ENCODE results near the gene PAQR8. TPM values are rescaled to one million over a fixed set of nuclear protein-coding genes. Genes with fewer than 3 reads are reported as not detected.

PAQR8 gene
- total RNA-seq (34.0 and 36.9 TPM in 2 replicates), polyA plus RNA-seq (20.3 and 20.8 TPM in 2 replicates)

GRCh38 chr6:52361945-52362442, at the start of gene PAQR8:
Gene PAQR8, plus strand, starts transcription at chr6:52362151. Its CDS starts 41,063 bp downstream, at chr6:52403214.
- peaks cover 49% of the 10 kb centered on the region for H3K79me2 ChIP-seq
- no peaks in the 10 kb centered on the region for H4K20me1 ChIP-seq (ENCODE audit: insufficient read depth, poor library complexity, severe bottlenecking)
- peak; percentile 89 for DNase-seq (ENCODE audit: low spot score)
- 4% methylated on average over 12 of the region's 69 CpGs for WGBS (ENCODE audit: low lambda C conversion rate, missing lambda C conversion rate)
- no peaks in the 10 kb centered on the region for H3K36me3 ChIP-seq (replicated peaks; ENCODE audit: insufficient read depth, low read depth)
- H3K27ac ChIP-seq: peak within 1 kb of the TSS; percentile 86
- TF ChIP-seq EZH2 (IDR thresholded peaks at IDR 0.05; ENCODE audit: borderline replicate concordance) (no peak), EZH2phosphoT487 (IDR thresholded peaks at IDR 0.05; ENCODE audit: low read depth, severe bottlenecking, unreplicated experiment) (no peak)
- H3K4me2 ChIP-seq: peak within 1 kb of the TSS; percentile 90
- no peaks in the 10 kb centered on the region for H3K9me2 ChIP-seq (replicated peaks; ENCODE audit: insufficient read depth)
- peak within 1 kb of the TSS; percentile 89 for H2AFZ ChIP-seq
- H3K9me3 ChIP-seq (ENCODE audit: low read depth): no peaks in the 10 kb centered on the region
- peaks cover 21% of the 10 kb centered on the region for H3K4me1 ChIP-seq (ENCODE audit: insufficient read depth)
- H3K27me3 ChIP-seq: no peaks in the 10 kb centered on the region
- H3K4me3 ChIP-seq: peak within 1 kb of the TSS; percentile 98

- Histone ChIP-seq H3K4me3 (no peak overlapping the region), H3K79me2 (no peaks in the 10 kb centered on the region), H3K27me3 (no peaks in the 10 kb centered on the region), H4K20me1 (ENCODE audit: insufficient read depth, poor library complexity, severe bottlenecking) (no peaks in the 10 kb centered on the region), H3K27ac (no peak overlapping the region), H3K4me2 (no peak overlapping the region), H3K36me3 (replicated peaks; ENCODE audit: insufficient read depth, low read depth) (no peaks in the 10 kb centered on the region), H3K9me2 (replicated peaks; ENCODE audit: insufficient read depth) (no peaks in the 10 kb centered on the region), H2AFZ (no peak overlapping the region), H3K9me3 (ENCODE audit: low read depth) (no peaks in the 10 kb centered on the region), H3K4me1 (ENCODE audit: insufficient read depth) (peaks cover 12% of the 10 kb centered on the region)
- DNase-seq (ENCODE audit: low spot score): no peak
- WGBS (ENCODE audit: low lambda C conversion rate, missing lambda C conversion rate): 75% methylated on average over 2 of the region's 2 CpGs
- TF ChIP-seq CTCF (IDR thresholded peaks at IDR 0.05; ENCODE audit: poor library complexity) (no peak), EZH2 (IDR thresholded peaks at IDR 0.05; ENCODE audit: borderline replicate concordance) (no peak), EZH2phosphoT487 (IDR thresholded peaks at IDR 0.05; ENCODE audit: low read depth, severe bottlenecking, unreplicated experiment) (no peak)
These were observed 49.5 kb upstream of the PAQR8 start for GRCh38 chr6:52312461-52312860.

- H3K27me3 ChIP-seq: no peaks in the 10 kb centered on the region
- no peak overlapping the region for H3K4me2 ChIP-seq
- no peak for TF ChIP-seq EZH2 (IDR thresholded peaks at IDR 0.05; ENCODE audit: borderline replicate concordance)
- TF ChIP-seq EZH2phosphoT487 (IDR thresholded peaks at IDR 0.05; ENCODE audit: low read depth, severe bottlenecking, unreplicated experiment): no peak
- TF ChIP-seq CTCF (IDR thresholded peaks at IDR 0.05; ENCODE audit: poor library complexity): no peak
- no peaks in the 10 kb centered on the region for H3K9me2 ChIP-seq (replicated peaks; ENCODE audit: insufficient read depth)
- no peaks in the 10 kb centered on the region for H3K9me3 ChIP-seq (ENCODE audit: low read depth)
- no peak overlapping the region for H3K4me3 ChIP-seq
- H2AFZ ChIP-seq: no peak overlapping the region
- peaks cover 9% of the 10 kb centered on the region for H3K4me1 ChIP-seq (ENCODE audit: insufficient read depth)
- no peak for DNase-seq (ENCODE audit: low spot score)
- 79% methylated on average over 2 of the region's 2 CpGs for WGBS (ENCODE audit: low lambda C conversion rate, missing lambda C conversion rate)
- H4K20me1 ChIP-seq (ENCODE audit: insufficient read depth, poor library complexity, severe bottlenecking): no peaks in the 10 kb centered on the region
- no peak overlapping the region for H3K27ac ChIP-seq
- no peaks in the 10 kb centered on the region for H3K36me3 ChIP-seq (replicated peaks; ENCODE audit: insufficient read depth, low read depth)
- no peaks in the 10 kb centered on the region for H3K79me2 ChIP-seq
These were observed 47.2 kb upstream of the PAQR8 start for GRCh38 chr6:52314752-52315151.

GRCh38 chr6:52317211-52317610, 44.7 kb upstream of the PAQR8 start:
- H3K27ac ChIP-seq: no peak overlapping the region
- no peak overlapping the region for H3K4me3 ChIP-seq
- peaks cover 9% of the 10 kb centered on the region for H3K4me1 ChIP-seq (ENCODE audit: insufficient read depth)
- no peaks in the 10 kb centered on the region for H3K36me3 ChIP-seq (replicated peaks; ENCODE audit: insufficient read depth, low read depth)
- no peak overlapping the region for H2AFZ ChIP-seq
- no peak overlapping the region for H3K4me2 ChIP-seq
- WGBS (ENCODE audit: low lambda C conversion rate, missing lambda C conversion rate): 84% methylated on average over 1 of the region's 1 CpG
- no peaks in the 10 kb centered on the region for H3K27me3 ChIP-seq
- H3K9me3 ChIP-seq (ENCODE audit: low read depth): no peaks in the 10 kb centered on the region
- H4K20me1 ChIP-seq (ENCODE audit: insufficient read depth, poor library complexity, severe bottlenecking): no peaks in the 10 kb centered on the region
- DNase-seq (ENCODE audit: low spot score): no peak
- no peaks in the 10 kb centered on the region for H3K79me2 ChIP-seq
- no peaks in the 10 kb centered on the region for H3K9me2 ChIP-seq (replicated peaks; ENCODE audit: insufficient read depth)
- TF ChIP-seq EZH2phosphoT487 (IDR thresholded peaks at IDR 0.05; ENCODE audit: low read depth, severe bottlenecking, unreplicated experiment): no peak
- no peak for TF ChIP-seq EZH2 (IDR thresholded peaks at IDR 0.05; ENCODE audit: borderline replicate concordance)
- TF ChIP-seq CTCF (IDR thresholded peaks at IDR 0.05; ENCODE audit: poor library complexity): no peak
